ACC112 (cell line): ENCODE measurements around the gene SPACA6.
"Not testable (repeated sequence)": the region's sequence is repeated elsewhere in the genome, so short reads cannot be mapped to it uniquely, and the experiment has no call there.

Experiments
- H2AFZ ChIP-seq: fragments of 200-600 bp; sonication (generic); one replicate; pipeline ENCODE4 v1.6.0; 2017; ENCODE audit warnings: antibody characterized with exemption, low read length; ENCODE audit not compliant: unreplicated experiment
- H3K27ac ChIP-seq: fragments of 200-600 bp; sonication (generic); 2 replicates; pipeline ENCODE4 v1.5.1; 2014; ENCODE audit warnings: low read depth, mild to moderate bottlenecking, antibody characterized with exemption, low read length, moderate library complexity
- H3K27me3 ChIP-seq: fragments of 200-600 bp; sonication (generic); 2 replicates; pipeline ENCODE4 v1.6.1; 2014; ENCODE audit warnings: mild to moderate bottlenecking, antibody characterized with exemption, low read length, moderate library complexity, mixed read lengths; ENCODE audit not compliant: insufficient read depth
- H3K36me3 ChIP-seq: fragments of 200-600 bp; sonication (generic); 2 replicates; pipeline ENCODE4 v1.6.1; 2016; ENCODE audit warnings: mild to moderate bottlenecking, antibody characterized with exemption, low read length, moderate library complexity, mixed read lengths; ENCODE audit not compliant: insufficient read depth
- H3K4me1 ChIP-seq: fragments of 200-600 bp; sonication (generic); one replicate; pipeline ENCODE4 v1.6.1; 2016; ENCODE audit warnings: low read length, mixed read lengths; ENCODE audit not compliant: insufficient read depth, unreplicated experiment, control insufficient read depth
- H3K4me3 ChIP-seq: fragments of 200-600 bp; sonication (generic); 2 replicates; pipeline ENCODE4 v1.5.1; 2014; ENCODE audit warnings: mild to moderate bottlenecking, low read depth, low read length
- H3K79me2 ChIP-seq: fragments of 200-600 bp; sonication (generic); one replicate; pipeline ENCODE4 v1.6.0; 2016; ENCODE audit warnings: low read length; ENCODE audit not compliant: control insufficient read depth, unreplicated experiment, insufficient read depth

The SPACA6 gene

GRCh38 chr19:51735759-51736449 lies 42.8 kb downstream of the SPACA6 start:
- no peaks in the 10 kb centered on the region for H3K36me3 ChIP-seq
- no peaks in the 10 kb centered on the region for H3K79me2 ChIP-seq
- no peaks in the 10 kb centered on the region for H3K27me3 ChIP-seq
- peak overlapping the region; percentile 90 for H3K27ac ChIP-seq
- H3K4me1 ChIP-seq = peaks cover 11% of the 10 kb centered on the region
- no peak overlapping the region for H2AFZ ChIP-seq
- no peak overlapping the region for H3K4me3 ChIP-seq

GRCh38 chr19:51737389-51737788 lies 44.3 kb downstream of the SPACA6 start:
- no peaks in the 10 kb centered on the region for H3K36me3 ChIP-seq
- H3K79me2 ChIP-seq = no peaks in the 10 kb centered on the region
- peaks cover 12% of the 10 kb centered on the region for H3K4me1 ChIP-seq
- no peaks in the 10 kb centered on the region for H3K27me3 ChIP-seq
- H3K4me3 ChIP-seq = no peak overlapping the region
- H3K27ac ChIP-seq = no peak overlapping the region
- no peak overlapping the region for H2AFZ ChIP-seq

- Histone ChIP-seq H3K4me1 (peaks cover 14% of the 10 kb centered on the region), H3K27ac (peak overlapping the region; percentile 37; the same call in 1 of the 2 replicates), H3K36me3 (no peaks in the 10 kb centered on the region), H3K4me3 (no peak overlapping the region), H3K79me2 (no peaks in the 10 kb centered on the region), H3K27me3 (no peaks in the 10 kb centered on the region), H2AFZ (no peak overlapping the region)
Observed at GRCh38 chr19:51737924-51738323, 44.8 kb downstream of the SPACA6 start.

GRCh38 chr19:51738523-51738922 lies 45.4 kb downstream of the SPACA6 start:
- H3K36me3 ChIP-seq, H2AFZ ChIP-seq, H3K4me3 ChIP-seq, H3K79me2 ChIP-seq, H3K27ac ChIP-seq, H3K27me3 ChIP-seq: not testable (repeated sequence)
- peaks cover 19% of the 10 kb centered on the region for H3K4me1 ChIP-seq

GRCh38 chr19:51739466-51740213 lies 46.5 kb downstream of the SPACA6 start:
- H3K27me3 ChIP-seq = no peaks in the 10 kb centered on the region
- peaks cover 19% of the 10 kb centered on the region for H3K4me1 ChIP-seq
- H2AFZ ChIP-seq = no peak overlapping the region
- no peaks in the 10 kb centered on the region for H3K36me3 ChIP-seq
- no peaks in the 10 kb centered on the region for H3K79me2 ChIP-seq
- H3K27ac ChIP-seq = no peak overlapping the region
- H3K4me3 ChIP-seq = no peak overlapping the region

GRCh38 chr19:51740356-51740755 lies 47.2 kb downstream of the SPACA6 start:
- H2AFZ ChIP-seq = no peak overlapping the region
- no peaks in the 10 kb centered on the region for H3K36me3 ChIP-seq
- H3K27ac ChIP-seq = peak overlapping the region; percentile 52; the same call in 1 of the 2 replicates
- H3K4me1 ChIP-seq = peaks cover 19% of the 10 kb centered on the region
- no peaks in the 10 kb centered on the region for H3K79me2 ChIP-seq
- H3K4me3 ChIP-seq = no peak overlapping the region
- H3K27me3 ChIP-seq = no peaks in the 10 kb centered on the region

- Histone ChIP-seq H3K4me3 (0 out of 2 replicates have a peak overlapping the region, but pooled peaks have one; percentile 23), H2AFZ (no peak overlapping the region), H3K27me3 (no peaks in the 10 kb centered on the region), H3K79me2 (no peaks in the 10 kb centered on the region), H3K4me1 (peaks cover 7% of the 10 kb centered on the region), H3K27ac (peak overlapping the region; percentile 98), H3K36me3 (no peaks in the 10 kb centered on the region)
Observed at GRCh38 chr19:51742789-51743188, 49.7 kb downstream of the SPACA6 start.

- Histone ChIP-seq H3K27me3 (no peaks in the 10 kb centered on the region), H3K27ac (peak overlapping the region; percentile 98), H2AFZ (no peak overlapping the region), H3K36me3 (no peaks in the 10 kb centered on the region), H3K79me2 (no peaks in the 10 kb centered on the region), H3K4me3 (no peak overlapping the region), H3K4me1 (peaks cover 7% of the 10 kb centered on the region)
Observed at GRCh38 chr19:51743405-51743804, 50.3 kb downstream of the SPACA6 start.

- H3K27me3 ChIP-seq = no peaks in the 10 kb centered on the region
- no peak overlapping the region for H3K27ac ChIP-seq
- peaks cover 21% of the 10 kb centered on the region for H3K4me1 ChIP-seq
- H3K36me3 ChIP-seq = no peaks in the 10 kb centered on the region
- H3K4me3 ChIP-seq = no peak overlapping the region
- no peaks in the 10 kb centered on the region for H3K79me2 ChIP-seq
- no peak overlapping the region for H2AFZ ChIP-seq
Observed at GRCh38 chr19:51746731-51747130, 53.6 kb downstream of the SPACA6 start.

- Histone ChIP-seq H3K36me3 (no peaks in the 10 kb centered on the region), H3K4me1 (peaks cover 18% of the 10 kb centered on the region), H3K27me3 (no peaks in the 10 kb centered on the region), H2AFZ (no peak overlapping the region), H3K27ac (peak overlapping the region; percentile 68), H3K4me3 (no peak overlapping the region), H3K79me2 (no peaks in the 10 kb centered on the region)
Observed at GRCh38 chr19:51749979-51750378, 56.8 kb downstream of the SPACA6 start.
